Stimulated activated CD4-positive, alpha-beta T cell treated with anti-CD3 and anti-CD28 coated beads, Interleukin-4, amount 100 ng/mL, for 1 hour (primary cell): ENCODE data around the gene GRN.
"Not testable (repeated sequence)": the region's sequence is repeated elsewhere in the genome, so short reads cannot be mapped to it uniquely, and the experiment has no call there.

Source experiments
- DNase-seq: peaks from one replicate; pipeline ENCODE4 v3.0.0-alpha.2; 2020

Gene GRN

DNA sequence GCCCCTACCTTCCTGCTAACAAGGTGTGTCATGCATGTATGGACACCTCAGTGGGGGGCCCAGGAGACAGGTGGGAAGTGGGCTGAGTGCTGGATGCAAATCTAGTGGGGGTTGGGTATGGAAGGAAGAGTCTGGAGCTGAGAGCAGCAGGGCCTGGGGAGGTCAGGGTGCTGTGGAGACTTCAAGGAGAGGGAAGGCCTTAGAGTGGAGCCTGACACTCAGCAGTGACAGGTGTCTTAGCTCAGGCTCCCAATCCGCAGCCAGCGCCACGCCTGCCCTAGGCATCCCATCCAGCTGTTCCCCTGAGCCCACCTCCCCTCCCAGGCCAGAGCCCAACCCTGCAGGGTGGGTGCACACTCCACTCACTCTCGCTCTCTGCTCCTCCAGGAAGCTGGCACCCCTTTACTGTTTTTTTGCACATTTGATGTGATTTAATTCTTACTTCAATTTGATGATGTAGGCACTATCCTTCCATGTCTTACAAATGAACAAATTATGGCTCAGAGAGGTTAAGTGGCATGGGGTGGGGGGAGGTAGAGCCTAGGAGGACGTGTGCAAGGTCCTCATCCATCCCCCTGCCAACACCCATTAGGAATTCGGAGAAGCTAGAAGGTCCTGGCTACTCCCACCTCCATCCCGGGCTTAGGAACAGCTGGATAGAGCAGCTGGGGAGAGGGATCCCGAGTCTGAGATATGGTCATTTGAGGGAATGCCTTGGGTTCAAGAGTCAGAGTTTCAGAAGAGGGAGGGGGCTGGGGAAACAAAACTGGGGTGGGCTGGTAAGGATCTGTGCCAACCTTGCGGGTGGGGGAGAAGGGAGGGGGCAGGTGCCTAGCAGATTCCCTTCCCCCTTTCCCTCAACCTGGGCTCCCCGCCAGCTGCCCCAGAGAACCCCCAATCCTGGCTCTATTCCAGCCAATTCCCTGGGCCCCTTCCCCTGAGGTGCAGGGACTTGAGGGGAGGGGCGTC, 16.5 kb downstream of the GRN start:
- DNase-seq: no peak

DNA sequence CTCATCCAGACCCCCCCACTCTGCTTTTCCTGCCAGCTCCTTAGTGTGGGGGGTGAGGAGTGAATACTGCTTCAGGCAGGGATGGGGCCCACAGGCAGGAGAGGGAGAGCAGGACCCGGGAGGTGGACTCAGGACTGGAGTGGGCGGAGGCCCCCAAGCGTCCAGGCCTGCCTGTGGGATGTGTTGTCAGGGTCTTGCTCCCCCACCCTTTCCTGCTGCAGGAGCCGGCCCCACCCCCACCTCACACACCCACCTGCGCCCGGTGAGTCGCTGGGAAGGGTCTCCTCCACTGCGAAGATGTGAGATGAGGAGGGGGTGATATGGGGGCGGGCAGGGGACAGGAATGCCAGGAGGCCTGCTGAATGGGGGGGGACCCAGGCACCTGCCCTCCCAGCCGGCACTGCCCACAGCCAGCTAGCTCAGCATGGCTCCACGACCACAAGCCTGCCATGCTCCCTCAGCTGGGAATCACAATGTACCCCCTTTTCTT, 17.4 kb downstream of the GRN start:
- no peak for DNase-seq

DNA sequence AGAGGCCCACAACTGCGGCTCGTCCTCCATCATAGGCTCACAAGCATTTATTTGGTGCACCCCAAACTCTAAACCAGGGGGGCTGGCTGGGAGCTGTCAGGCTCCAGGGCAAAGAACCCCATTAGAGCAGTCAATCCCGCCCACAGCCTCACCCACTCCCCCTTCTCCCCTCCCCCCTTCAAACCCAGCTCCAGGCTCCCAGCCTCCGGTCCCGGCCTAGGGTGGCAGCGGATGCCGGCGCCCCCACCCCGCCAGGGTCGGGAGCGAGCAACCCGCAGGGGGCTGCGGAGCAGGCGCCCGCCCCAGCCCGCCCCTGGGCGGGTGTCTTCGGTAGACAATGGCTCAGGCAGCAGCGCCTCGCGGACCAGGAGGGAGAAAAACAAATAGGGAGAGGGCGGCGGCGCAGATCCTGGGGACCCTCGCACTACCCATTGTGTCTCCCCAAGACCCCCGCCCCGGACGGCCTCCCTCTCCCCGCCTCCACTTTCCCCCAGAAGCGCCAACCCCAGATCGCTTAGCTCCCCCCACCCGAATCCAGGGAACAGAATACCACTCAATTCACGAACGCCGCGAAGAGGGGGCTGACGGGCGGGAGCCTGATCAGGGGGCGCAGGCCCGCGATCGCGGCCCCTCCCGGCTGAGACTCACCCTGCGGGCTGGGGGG, 18.0 kb downstream of the GRN start:
- no peak for DNase-seq

DNA sequence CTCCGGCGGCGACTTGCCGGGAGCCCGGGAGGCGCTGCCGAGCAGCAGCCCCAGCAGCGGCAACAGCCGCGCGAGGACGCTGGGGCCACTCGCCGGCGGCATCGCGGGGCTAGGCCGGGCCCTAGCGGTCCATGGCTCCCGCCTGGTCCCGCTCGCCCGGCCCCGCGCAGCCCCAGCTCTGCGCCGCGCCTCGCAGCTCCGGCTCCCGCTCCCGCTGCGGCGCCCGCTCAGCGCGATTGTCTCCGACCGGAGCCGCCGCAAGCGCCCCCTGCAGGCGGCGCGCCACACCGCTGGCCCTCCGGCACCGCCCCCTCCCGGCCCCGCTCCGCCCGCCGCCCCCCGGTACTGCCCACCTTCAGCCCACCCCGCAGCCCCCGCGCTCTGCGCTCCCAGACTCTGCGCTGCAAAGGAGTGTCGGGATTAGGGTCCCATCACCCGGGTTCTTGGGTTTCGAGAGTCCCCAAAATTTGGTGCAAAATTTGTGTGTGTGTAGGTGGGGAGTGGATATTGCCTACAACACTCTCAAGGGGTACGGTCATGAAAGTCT, 18.6 kb downstream of the GRN start, which contains the start of gene FAM171A2:
Gene FAM171A2, minus strand, starts transcription at position 241 of the 547 bp plus-strand sequence. Its CDS starts 139 bp downstream, at position 102.
- DNase-seq: peak; percentile 72

DNA sequence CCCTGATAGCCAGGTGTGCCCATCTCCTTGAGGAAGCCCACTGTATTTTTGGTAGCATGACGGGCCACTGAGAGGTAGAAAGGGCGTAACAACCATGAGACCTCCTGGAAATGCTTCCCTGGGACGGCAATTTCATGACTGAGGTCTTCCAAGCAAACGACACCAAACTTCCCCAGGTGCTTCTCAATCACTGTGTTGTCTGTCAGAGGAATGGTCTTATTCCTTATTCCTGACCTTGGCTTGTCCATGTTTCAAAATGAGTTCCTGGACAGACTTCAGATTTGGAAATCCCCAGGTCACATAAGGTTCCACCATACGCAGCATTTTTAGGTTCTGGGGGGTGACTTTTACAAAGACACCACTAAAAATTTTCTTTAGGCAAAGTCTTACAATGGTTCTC, 19.9 kb downstream of the GRN start:
- DNase-seq: not testable (repeated sequence)

DNA sequence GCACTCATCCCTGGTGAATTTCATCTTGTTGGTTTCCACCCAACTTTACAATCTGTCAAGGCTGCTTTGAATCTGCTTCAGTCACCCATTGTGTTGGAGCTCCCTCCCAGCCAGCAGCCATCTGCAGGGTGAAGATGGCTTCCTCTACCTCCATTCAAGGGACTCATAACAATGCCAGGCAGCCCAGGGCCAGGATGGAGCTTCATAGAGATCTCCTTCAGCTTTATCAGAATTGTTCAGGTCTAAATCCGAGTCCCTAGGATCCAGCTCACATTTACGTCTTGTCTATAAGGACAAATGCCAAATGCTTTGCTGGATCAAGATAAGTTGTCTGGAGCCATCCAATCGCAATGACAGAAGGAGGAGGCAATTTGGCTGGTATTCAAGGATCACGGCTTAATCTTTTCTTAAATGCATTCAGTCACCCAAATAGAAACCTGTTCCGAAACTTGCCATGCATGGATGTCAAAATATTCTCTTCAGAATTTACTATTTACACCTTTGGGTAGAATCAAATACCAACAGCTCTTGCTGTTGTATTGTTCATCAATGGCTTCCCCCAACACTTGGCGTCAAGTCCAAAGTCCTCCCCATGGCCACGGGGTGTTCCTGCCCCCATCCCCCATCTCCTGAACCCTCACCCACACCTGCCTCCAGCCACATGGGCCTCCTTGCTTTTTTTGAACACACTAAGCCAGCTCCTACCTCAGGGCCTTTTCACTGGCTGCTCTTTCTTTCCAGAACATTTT, 22.3 kb downstream of the GRN start:
- no peak for DNase-seq

DNA sequence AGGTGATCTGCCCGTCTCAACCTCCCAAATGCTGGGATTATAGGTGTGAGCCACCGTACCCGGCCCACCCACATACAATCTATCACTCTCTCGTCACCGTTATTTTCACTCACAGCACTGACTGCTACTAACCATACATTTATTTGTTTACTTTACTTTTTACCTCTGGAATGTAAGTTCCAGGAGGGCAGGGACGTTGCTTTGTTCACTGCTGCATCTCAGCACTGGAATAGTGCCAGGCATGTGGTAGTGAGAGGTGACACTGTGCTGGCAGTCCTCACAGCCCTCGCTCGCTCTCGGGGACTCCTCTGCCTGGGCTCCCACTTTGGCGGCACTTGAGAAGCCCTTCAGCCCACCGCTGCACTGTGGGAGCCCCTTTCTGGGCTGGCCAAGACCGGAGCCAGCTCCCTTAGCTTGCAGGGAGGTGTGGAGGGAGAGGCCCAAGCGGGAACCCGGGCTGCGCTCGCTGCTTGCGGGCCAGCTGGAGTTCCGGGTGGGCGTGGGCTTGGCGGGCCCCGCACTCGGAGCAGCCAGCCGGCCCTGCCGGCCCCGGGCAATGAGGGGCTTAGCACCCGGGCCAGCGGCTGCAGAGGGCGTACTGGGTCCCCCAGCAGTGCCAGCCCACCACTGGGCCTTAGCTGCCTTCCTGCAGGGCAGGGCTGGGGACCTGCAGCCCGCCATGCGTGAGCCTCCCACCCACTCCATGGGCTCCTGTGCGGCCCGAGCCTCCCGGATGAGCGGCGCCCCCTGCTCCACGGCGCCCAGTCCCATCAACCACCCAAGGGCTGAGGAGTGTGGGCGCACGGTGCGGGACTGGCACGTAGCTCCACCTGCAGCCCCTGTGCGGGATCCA, 23.5 kb downstream of the GRN start:
- not testable (repeated sequence) for DNase-seq

DNA sequence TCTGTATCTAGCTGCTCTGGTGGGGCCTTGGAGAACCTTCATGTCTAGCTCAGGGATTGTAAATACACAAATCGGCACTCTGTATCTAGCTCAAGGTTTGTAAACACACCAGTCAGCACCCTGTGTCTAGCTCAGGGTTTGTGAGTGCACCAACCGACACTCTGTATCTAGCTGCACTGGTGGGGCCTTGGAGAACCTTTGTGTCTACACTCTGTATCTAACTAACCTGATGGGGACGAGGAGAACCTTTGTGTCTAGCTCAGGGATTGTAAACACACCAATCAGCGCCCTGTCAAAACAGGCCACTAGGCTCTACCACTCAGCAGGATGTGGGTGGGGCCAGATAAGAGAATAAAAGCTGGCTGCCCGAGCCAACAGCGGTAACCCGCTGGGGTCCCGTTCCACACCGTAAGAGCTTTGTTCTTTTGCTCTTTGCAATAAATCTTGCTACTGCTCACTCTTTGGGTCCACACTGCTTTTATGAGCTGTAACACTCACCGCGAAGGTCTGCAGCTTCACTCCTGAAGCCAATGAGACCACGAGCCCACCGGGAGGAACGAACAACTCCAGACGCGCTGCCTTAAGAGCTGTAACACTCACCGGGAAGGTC, 24.4 kb downstream of the GRN start:
- not testable (repeated sequence) for DNase-seq

DNA sequence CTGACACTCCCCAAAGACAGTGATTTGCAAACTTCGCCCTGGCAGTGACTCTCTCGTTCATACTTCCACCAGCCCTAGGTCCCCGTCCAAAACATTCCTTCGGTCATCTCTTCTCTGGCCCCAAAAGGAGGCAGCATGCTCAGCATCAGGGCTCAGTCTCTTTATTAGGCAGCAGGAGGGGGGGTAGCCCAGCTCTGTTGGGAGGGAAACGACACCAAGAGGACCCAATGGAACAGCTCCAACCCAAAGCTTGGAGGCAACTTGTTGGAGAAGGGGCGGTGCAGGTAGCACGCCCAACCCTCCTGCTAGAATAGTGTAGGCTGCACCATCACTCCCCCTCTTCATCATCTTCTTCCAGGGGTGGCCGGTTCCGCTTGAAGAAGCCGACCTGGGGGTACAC, 26.9 kb downstream of the GRN start:
- no peak for DNase-seq

DNA sequence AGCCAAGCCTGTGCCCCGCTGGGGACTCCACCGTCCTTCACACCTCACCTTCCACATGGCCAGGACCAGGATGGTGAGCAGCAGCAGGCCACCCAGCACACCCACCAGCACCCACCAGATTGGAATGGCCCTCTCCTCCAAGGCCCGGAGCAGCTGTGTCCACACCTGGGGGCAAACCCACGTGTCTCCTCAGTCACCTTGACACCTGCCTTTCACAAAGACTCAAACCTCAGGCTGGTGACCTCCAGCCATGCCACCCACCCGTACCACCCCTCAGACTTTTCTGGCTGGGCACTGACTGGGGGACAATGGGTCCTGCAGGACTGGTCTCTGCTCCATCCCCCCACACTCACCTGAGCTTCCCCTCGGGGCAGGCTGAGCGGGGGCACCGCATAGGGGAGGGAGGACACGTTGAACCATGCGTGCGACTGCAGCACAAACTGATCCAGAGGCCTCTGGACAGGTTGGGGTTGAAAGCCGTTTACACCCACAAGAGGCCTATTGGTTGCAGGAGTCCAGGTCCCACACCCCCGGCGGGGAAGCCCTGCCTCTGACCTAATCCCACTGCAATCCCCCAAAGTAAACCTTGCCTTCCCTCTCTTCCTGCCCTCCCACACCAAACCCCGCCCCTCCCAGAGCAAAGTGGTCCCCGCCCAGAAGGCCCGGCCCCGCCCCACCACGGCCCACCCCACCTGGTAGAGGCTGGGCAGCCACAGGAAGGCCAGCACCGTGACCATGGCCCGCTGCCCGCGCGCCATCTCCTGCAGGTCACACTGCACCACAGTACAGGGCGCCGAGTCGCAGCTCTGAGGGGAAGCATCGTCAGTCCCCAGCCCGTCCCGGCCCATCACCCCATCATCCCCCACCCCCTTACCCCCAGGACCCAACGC, 29.4 kb downstream of the GRN start:
- DNase-seq: no peak

DNA sequence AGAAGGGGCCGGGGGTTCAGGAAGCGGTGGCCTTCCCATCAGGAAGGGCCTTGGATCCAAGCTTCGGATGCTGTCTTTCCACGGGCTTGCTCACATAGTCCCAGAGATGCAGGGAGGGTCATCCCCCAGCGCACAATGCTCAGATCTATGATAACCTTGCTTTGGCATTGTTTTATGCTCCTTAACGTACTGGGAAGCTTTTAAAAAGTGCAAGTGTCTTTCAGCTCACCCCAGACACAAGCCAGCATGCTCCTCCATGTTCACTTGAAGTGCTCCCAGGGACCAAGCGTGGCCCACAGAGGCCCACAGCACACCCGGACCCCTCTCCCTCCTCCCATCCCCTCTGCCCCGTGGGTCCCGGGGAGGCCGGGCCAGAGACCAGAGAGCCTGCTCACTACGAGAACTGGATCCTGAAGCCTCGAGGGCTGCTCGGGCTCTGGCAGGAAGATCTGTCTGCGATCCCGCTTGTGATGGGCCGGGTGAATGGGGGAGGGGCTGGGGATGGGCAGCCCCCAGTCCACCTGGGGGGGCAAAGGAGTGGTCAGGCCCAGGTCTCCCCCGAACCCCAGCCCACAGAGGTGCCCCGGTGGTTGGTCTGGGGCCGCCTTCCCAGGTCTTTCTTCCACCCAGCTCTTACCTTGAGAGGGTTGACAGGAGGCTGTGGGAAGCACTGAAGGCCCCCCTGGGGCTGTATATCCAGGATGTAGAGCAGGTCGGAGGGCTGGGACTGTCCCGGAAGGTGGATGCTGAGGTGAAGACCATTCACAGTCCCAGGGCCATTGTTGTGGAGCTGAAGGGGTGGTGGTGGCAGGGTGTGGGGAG, 30.3 kb downstream of the GRN start:
- no peak for DNase-seq

DNA sequence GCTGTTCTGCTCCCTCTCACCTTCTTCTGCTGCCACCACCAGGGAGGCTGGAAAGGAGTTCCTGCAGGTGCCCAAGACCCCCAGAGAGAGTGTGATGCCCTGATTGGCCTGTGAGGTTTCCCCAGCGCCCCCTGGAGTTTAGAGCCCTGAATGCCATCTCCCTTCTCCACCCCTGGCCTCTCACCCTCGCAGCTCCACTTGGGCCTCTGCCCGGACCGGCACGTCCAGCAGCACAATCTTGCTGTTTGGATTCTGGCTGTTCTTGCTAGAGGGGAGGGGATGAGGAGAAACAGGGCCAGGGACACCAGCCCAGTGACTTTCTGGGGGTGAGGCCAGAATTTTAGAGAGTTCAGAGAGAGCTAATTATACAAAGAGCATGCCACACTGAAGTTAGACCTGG, 31.0 kb downstream of the GRN start:
- no peak for DNase-seq

DNA sequence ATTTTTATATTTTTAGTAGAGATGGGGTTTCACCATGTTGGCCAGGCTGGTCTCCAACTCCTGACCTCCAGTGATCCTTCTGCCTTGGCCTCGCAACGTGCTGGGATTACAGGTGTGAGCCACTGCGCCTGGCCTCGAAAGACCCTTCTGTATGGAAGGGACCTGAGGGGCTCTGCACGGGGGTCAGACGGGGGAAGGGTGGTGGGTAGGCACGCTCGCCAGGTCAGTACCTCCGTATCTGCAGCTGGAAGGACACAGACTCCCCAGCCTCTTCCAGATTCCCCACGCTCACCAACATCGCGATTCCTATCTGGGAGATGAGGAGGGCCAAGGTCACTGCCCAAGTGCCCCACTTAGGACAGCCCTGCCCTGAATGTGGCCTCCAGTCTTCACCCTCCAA, 31.7 kb downstream of the GRN start:
- no peak for DNase-seq

DNA sequence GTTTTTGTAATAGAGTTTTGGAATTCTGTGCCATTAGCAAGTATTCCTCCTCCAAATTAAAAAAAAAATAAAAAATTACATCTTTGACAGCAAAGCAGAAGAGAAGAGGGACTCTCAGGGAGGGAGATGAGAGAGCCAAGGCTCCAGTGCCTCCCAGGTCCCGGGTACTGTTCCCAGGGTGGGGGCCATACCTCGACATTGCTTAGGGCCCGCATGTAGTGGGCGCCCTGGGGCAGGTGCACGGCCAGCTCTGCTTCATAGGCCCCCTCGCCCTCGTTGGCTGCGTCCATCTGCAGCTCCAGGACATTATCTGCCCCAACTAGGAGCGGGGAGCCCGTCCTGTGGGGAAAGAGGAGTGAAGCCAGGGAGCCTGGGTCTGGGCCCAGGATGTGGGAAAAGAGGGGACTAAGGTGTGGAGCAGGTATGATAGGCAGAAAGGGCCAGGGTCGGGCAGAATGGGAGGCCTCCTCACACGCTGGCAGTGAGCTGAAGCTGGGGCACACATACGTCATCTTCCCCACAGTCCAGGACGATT, 33.1 kb downstream of the GRN start:
- DNase-seq: no peak

DNA sequence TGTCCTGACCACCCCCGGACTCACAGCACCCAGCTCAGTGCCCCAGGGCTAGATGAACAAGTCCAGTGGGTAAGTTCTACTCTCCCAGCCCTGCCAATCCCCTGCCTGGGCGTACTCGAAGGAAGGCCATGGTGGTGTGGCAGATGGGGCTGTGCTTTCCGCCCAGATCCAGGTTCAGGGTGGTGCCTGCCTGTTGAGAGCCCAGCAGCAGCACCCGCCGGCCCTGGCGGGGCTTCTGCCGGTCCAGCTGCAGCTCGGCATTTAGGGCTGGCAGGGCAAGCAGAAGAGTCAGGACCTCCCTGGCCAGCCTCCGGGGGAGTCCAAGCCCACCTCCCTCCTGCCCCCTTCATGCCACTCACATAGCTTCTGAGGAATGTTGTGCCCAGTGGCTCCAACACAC, 34.8 kb downstream of the GRN start:
- DNase-seq: no peak

DNA sequence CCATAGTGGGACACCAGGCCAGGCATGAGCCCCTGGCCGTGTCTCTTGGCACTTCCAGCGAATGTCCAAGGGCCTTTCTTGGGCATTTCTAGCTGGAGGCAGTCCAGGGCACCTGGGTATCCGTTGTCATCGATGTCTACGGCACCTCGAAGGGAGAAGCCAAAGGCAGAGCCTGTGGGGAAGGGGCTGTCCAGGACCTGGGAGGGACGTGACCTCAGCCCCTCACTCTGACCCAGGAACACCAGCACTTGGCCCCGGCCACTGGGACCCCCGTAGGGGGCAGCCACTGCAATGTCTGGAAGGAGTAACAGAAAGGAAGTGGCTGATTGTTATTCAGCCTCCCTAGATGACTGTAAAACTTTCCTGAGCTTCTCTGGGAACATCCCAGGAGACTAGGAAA, 35.7 kb downstream of the GRN start:
- no peak for DNase-seq

DNA sequence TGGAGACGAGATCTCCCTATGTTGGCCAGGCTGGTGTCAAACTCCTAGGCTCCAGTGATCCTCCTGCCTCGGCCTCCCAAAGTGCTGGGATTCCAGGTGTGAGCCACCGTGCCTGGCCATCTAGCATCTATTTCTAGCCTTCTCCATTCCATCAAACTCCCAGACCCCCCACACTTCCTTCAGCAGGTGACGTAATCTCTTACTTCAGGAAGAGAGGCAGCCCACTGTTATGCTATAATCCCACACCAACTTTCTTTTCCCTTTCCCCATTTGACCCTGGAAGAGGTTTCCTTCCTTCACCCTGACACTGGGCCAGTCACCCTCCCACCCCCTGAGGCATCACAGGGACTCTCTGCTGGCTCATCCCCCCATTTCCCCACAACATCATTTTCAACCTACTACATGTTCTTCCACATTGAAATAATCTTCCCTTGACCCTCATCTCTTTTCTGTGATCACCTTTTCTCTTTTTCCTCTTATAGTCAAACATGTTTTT, 36.8 kb downstream of the GRN start:
- DNase-seq: no peak

DNA sequence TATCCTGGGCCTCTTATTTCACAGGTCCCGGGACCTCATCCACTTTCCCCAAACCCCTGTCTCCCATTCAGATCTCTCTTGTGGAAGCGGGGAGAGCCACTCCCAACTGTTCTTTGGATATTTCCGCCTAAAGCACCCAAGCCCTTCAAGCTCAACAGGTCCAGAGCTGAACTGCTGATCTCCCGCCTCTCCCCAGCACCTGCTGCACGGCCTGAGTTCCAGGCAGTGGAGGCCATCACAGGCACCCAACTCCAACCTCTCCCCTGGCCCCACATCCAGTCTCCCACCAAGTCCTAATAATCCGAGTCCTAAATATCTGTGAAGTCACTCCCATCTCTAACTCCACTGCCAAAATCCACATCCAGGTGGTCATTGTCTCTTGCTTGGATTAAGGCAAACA, 37.8 kb downstream of the GRN start:
- no peak for DNase-seq

DNA sequence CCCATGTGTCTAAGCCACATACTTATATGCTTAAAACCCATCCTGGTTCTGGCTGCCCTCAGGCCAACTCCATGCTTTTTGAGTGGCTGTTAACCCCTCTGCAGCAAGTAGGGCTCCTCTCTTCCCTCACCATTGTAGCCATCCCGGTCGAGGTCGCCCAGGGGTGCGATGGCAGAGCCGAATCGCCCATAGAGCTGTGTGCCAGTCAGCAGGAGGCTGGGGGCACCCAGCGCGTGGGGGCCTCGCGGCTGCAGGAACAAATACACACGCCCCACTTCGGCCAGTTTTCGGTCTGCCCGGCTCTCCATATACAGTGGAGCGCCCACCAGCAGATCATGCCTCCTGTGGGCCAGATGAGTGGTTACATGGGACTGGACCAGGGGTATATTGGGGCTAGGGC, 38.3 kb downstream of the GRN start:
- no peak for DNase-seq
